GM18873 (cell line): ENCODE results near the gene EPB41L4B.

Source experiments
- ATAC-seq: cut with Tn5 transposase; IDR thresholded peaks from one replicate; pipeline ENCODE4 v1.9.1; 2021; ENCODE audit warnings: mild to moderate bottlenecking, moderate library complexity, moderate number of reproducible peaks; ENCODE audit not compliant: unreplicated experiment, low FRiP score

Gene EPB41L4B

DNA sequence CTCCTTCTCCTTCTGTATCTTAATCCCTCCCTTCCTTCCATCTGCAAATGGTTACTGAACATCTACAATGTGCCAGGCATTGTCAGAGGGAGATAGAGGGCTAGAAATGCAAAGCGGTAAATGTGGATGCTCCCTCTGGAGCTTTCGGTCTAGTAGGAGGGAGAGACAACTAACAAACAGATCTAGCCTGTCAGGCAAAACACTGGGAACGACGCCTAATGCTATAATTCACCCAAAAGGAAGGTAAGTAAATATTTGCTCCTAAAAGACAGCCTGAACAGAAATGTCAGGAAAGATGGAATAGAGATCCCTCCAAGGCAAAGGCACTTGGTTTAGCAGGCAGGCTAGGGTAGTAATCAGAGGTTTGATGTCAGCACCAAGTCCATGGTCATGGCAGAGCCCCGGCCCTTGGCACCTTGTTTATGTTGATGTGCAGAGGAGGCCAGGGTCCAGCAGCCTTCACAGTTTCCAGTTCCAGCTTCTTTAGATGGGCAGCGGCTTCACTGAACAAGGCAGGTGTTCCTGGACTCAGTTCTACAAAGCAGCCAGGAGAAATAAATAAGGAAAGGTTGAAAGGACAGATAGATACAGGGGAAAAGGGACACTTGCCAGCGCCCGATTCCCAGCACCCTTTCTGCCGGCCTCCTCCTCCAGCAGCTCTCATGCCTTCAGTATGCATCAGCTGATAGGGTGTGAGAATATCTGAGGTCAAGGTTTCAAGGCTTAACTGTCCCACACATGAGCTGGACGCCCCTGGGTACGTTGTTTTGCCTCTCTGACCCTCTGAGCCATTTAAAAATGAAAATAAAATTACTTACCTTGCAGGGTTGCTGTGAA is 107.4 kb downstream of the EPB41L4B start:
- ATAC-seq, result no peak

- no peak for ATAC-seq
Measured at GRCh38 chr9:109212768-109213167, 108.1 kb downstream of the EPB41L4B start.

DNA sequence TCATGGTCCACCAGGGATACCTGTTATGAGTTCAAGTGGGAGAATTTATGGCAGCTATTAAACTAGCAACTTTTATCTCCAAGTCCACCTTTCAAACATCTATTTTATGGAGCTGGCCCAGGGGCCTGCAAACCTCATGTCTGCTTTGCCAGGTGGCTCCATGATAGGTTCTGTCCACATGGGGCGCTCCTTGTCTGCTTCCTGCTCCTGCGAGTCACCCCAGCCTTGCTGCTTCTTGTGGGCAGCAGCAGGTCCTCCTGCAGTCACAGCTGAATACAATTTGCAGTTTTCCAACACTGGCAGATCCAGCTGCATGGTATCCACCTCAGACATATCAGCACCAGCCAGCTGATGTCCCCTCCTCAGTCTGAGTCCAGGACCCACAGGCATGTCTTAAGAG is 114.2 kb downstream of the EPB41L4B start:
- ATAC-seq, result no peak

DNA sequence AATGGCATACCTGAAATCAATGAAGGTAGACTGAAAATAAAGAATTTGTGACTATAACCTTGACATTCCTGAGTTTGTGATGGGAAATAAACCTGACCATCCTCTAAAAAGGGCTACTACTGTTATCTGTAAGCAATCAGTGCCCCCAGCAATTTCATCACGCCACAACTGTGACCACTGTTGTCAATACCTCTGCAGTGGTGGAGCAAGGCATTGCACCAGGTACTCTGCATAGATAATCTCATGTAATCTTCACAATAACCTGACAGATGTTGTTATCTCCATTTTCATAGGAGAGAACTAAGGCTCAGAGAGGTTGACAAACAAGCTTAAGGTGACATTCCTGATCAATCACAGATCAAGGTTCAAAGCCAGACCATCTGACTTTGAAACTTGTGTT is 115.3 kb downstream of the EPB41L4B start:
- ATAC-seq, result no peak

DNA sequence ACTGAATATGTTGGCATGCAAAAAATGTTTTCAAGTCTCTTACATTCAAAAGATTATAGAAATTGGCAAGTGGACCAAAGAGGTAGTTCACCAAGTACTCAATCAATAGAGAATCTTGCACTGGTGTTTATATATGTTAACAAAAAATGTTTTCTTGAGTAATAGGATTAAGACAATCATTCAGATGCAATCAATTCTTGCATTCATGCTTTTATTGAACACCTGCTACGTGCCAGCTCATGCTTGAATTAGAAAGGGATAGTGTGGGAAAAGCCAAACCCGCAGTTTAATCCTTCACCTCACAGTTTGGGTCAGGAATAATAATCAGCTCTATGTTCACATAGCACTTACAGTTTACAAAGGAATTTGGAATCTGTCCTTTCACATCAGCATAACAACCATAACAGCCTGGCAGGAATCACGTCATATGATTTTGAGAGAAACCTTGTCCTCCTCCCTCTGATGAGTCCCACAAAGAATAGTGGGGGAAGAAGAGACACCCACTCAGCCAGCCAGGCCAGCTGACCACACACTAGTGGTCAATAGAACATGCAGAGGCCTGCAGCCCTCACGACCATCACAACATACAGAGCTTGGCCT is 117.0 kb downstream of the EPB41L4B start:
- no peak for ATAC-seq

DNA sequence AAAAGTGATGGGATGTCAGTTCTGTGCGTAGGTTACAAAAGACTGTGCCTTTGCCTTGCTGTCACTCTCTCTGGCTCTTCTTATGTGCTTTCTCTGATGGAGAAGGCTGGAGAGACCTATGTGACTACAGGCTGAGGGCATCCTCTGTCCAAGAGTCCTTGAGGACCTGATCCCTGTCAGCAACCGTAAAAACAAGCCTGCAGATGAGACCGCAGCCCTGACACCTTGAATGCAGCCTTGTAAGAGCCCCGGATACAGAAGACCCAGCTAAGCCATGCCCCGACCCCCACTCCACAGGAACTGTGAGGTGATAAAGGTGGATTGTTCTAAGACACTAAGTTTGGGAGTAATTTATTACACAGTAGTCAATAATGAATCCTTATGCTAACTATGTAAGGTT is 121.2 kb downstream of the EPB41L4B start:
- ATAC-seq, result no peak

DNA sequence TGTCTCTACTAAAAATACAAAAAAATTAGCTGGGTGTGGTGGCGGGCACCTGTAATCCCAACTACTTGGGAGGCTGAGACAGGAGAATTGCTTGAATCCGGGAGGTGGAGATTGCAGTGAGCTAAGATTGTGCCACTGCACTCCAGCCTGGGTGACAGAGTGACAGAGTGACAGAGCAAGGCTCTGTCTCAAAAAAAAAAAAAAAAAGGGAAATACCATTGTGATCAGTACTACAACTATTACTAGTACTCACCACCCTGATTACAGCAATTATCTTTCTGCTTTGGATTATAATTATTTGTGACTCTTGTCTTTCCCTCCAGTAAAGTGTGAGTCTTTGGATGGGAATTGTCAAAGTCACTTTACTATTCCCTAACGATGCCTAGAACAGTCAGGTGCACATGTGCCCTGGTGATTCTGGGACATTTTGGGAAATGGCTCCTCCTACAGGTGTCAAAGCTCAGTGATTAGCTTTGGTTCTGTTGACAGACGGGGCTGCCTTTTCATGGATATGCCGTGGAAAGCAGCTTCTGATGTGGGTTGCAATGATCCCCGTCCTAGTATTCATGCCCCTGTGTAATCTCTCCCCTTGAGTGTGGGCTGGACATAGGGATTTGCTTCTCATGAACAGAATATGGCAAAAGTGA is 122.0 kb downstream of the EPB41L4B start:
- no peak for ATAC-seq

GRCh38 chr9:109193974-109194556 is 126.8 kb downstream of the EPB41L4B start:
- no peak for ATAC-seq

- ATAC-seq, result no peak
Measured at GRCh38 chr9:109192732-109193361, 128.0 kb downstream of the EPB41L4B start.

DNA sequence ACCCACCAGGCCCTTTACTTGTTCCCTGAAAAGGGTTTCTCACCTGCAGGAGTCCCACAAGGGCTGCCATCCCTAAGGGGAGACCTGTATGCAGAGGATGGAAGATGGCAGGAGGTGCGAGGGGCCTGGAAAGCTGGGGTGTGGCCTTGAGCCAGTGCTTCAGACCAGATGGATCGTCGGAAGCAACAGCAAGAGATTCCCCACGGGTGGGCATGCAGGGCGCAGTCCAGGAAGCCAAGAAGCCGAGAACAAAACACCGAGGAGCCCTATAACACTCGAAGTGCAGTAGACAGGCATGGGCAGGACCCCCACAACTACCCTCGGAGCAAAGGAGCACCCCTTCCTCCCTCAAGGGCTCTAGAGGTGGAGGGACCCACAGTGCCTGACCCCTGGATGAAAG is 129.1 kb downstream of the EPB41L4B start:
- no peak for ATAC-seq

- no peak for ATAC-seq
Measured at GRCh38 chr9:109190151-109190550, 130.7 kb downstream of the EPB41L4B start.

GRCh38 chr9:109186857-109187520 is 133.9 kb downstream of the EPB41L4B start:
- ATAC-seq, result no peak

- ATAC-seq, result no peak
Measured at GRCh38 chr9:109182940-109183798, 137.7 kb downstream of the EPB41L4B start.

DNA sequence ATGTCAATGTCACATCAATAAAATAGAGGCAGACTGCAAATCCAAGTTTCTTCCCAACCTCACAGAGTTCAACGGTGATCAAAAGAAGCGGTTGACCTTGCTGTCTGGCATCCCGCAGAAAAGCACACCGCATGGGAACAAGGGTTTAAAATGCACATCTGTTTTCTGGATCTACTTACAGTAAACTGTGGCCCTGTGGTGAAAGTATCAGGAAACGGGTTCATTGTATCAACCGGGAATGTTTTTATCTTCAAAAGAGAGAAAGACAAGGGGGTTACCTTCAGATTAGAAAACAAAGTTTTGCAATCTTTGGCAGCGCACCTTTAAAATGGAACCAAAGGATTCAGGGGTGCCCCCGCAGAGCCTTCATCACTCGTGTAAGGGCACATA is 138.3 kb downstream of the EPB41L4B start:
- ATAC-seq, result no peak

- ATAC-seq, result peak; percentile 53
Measured at GRCh38 chr9:109181284-109181683, 139.6 kb downstream of the EPB41L4B start.

- no peak for ATAC-seq
Measured at GRCh38 chr9:109179801-109180523, 140.9 kb downstream of the EPB41L4B start.

DNA sequence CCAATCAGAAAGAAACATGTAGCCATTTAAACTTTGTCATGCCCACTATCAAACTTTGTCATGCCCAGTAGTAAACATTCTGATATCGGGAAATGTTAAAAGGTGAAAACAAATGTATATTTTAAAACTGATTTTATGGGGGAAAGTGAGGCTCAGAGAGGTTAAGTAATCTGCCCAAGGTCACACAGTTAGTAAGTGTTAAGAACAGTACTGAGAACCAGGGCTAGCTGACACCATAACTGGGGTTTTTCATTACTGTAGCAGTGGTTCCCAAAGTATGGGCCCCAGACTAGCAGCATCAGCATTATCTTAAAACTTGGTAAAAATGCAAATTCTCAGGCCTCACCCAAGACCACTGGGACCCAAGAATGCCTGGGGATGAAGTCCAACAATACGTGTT is 143.9 kb downstream of the EPB41L4B start:
- no peak for ATAC-seq

DNA sequence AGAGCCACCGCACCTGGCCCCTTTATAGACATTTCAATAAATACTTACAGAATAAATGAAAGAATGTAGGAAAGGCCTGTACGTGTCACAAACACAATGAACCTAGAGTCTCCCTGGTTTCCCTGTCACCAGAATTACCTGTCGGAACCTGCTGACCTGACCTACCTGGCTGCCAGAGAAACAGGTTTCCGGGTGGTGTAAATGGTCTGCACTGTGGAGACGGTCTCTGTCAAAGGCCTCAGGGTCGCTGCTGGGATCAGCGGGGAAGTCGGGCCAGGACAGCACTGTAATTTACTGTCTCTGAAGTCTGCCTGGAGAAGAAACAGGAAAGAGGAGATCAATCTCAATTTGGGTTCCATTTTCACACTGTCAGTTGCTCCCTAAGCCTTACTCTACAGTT is 144.5 kb downstream of the EPB41L4B start:
- no peak for ATAC-seq

DNA sequence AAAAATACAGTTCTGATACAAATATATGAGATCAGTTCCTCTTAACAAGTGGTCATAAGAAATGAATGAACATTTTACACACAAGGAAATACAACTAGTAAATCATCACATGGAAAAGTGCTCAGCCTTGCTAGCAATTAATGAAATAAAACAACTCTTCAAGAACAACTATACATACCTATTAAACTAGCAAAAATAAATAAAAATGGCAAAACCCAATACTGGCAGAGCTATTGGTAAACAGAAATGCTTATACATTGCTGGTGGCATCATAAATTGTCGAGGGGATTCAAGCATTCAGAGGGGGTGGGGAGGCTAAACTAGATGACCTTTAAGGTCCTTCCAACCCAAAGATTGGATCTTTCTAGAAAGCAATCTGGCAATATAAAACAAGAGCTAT is 147.9 kb downstream of the EPB41L4B start:
- ATAC-seq, result no peak
